A549 (cell line): ENCODE results near the gene SLC25A36.

Source experiments
- CEBPB ChIP-seq, 2 experiments: fragments of >200 bp in 1 of 2; sonication (Bioruptor Twin) in 1 of 2; formaldehyde crosslinking in 1 of 2; IDR thresholded peaks; 2 replicates each; pipeline ENCODE4 v1.6.1; 2012 to 2016
- CTCF ChIP-seq: fragments of >200 bp; sonication (Bioruptor Twin); formaldehyde crosslinking; IDR thresholded peaks from 3 replicates; pipeline ENCODE4 v1.5.1; 2016
- ESRRA ChIP-seq: fragments of 150-350 bp; IDR thresholded peaks from 2 replicates; pipeline ENCODE4 v1.6.1; 2014; ENCODE audit warnings: mild to moderate bottlenecking, low read length, borderline replicate concordance
- HOXB13 ChIP-seq: fragments of 250-450 bp; sonication (Bioruptor Pico); IDR thresholded peaks from 2 replicates; pipeline ENCODE4 v1.5.0; 2020; ENCODE audit warnings: low read depth, mild to moderate bottlenecking, moderate library complexity
- MAZ ChIP-seq: fragments of 150-350 bp; IDR thresholded peaks from 2 replicates; pipeline ENCODE4 v1.6.1; 2014; ENCODE audit warnings: antibody characterized with exemption, low read depth, low read length, borderline replicate concordance
- MYC ChIP-seq: IDR thresholded peaks from 2 replicates; pipeline ENCODE4 v1.6.1; 2012; ENCODE audit warnings: mild to moderate bottlenecking, inconsistent platforms, low read length, improper control_type of control experiment, borderline replicate concordance
- NPAS2 ChIP-seq: fragments of 250-450 bp; sonication (Bioruptor Pico); IDR thresholded peaks from 2 replicates; pipeline ENCODE4 v1.8.0; 2022; ENCODE audit warnings: mild to moderate bottlenecking, moderate library complexity, borderline replicate concordance
- POLR2A ChIP-seq: IDR thresholded peaks from 2 replicates; pipeline ENCODE4 v1.6.1; 2012; ENCODE audit warnings: mild to moderate bottlenecking, low read length
- RFX5 ChIP-seq: fragments of 450-650 bp; IDR thresholded peaks from 2 replicates; pipeline ENCODE4 v1.7.1; 2014; ENCODE audit warnings: antibody characterized with exemption, mild to moderate bottlenecking, moderate library complexity
- TF ChIP-seq, protein P1 (sequence below): fragments of 200-600 bp; sonication (generic); IDR thresholded peaks from 2 replicates; pipeline ENCODE4 v1.6.1; 2016; ENCODE audit warnings: antibody characterized with exemption, mild to moderate bottlenecking, moderate library complexity
- TF ChIP-seq, protein P2 (sequence below): fragments of 450-650 bp; IDR thresholded peaks from 2 replicates; pipeline ENCODE4 v1.6.1; 2014; ENCODE audit warnings: antibody characterized with exemption

- TF ChIP-seq MYC (no peak), NPAS2 (no peak), CTCF (no peak), POLR2A (no peak), RFX5 (no peak), MAZ (no peak), CEBPB (IDR thresholded peaks at IDR 0.05) (no peak), ESRRA (no peak), HOXB13 (CRISPR knock-in tag) (no peak)
- TF ChIP-seq, protein P1, sequence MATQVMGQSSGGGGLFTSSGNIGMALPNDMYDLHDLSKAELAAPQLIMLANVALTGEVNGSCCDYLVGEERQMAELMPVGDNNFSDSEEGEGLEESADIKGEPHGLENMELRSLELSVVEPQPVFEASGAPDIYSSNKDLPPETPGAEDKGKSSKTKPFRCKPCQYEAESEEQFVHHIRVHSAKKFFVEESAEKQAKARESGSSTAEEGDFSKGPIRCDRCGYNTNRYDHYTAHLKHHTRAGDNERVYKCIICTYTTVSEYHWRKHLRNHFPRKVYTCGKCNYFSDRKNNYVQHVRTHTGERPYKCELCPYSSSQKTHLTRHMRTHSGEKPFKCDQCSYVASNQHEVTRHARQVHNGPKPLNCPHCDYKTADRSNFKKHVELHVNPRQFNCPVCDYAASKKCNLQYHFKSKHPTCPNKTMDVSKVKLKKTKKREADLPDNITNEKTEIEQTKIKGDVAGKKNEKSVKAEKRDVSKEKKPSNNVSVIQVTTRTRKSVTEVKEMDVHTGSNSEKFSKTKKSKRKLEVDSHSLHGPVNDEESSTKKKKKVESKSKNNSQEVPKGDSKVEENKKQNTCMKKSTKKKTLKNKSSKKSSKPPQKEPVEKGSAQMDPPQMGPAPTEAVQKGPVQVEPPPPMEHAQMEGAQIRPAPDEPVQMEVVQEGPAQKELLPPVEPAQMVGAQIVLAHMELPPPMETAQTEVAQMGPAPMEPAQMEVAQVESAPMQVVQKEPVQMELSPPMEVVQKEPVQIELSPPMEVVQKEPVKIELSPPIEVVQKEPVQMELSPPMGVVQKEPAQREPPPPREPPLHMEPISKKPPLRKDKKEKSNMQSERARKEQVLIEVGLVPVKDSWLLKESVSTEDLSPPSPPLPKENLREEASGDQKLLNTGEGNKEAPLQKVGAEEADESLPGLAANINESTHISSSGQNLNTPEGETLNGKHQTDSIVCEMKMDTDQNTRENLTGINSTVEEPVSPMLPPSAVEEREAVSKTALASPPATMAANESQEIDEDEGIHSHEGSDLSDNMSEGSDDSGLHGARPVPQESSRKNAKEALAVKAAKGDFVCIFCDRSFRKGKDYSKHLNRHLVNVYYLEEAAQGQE: no peak
- TF ChIP-seq, protein P2, sequence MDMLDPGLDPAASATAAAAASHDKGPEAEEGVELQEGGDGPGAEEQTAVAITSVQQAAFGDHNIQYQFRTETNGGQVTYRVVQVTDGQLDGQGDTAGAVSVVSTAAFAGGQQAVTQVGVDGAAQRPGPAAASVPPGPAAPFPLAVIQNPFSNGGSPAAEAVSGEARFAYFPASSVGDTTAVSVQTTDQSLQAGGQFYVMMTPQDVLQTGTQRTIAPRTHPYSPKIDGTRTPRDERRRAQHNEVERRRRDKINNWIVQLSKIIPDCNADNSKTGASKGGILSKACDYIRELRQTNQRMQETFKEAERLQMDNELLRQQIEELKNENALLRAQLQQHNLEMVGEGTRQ: no peak
Measured at GRCh38 chr3:140902791-140903190, 38.8 kb upstream of the SLC25A36 start.
